Hepatocyte (in vitro differentiated cells): ENCODE measurements around the gene SERPINA12. TPM values are rescaled to one million over a fixed set of nuclear protein-coding genes. Genes with fewer than 3 reads are reported as not detected.

ENCODE experiments used
- DNase-seq: peaks from one replicate; pipeline ENCODE4 v3.0.0-alpha.2; 2016; ENCODE audit warnings: low spot score
- H2AFZ ChIP-seq: fragments of 200-600 bp; sonication (generic); 2 replicates; pipeline ENCODE4 v1.6.0; 2016; ENCODE audit warnings: antibody characterized with exemption, mild to moderate bottlenecking
- H3K27ac ChIP-seq: fragments of 200-600 bp; sonication (generic); 2 replicates; pipeline ENCODE4 v1.5.1; 2016; ENCODE audit warnings: mild to moderate bottlenecking
- H3K27me3 ChIP-seq: fragments of 200-600 bp; sonication (generic); 2 replicates; pipeline ENCODE4 v1.6.1; 2016
- H3K36me3 ChIP-seq: fragments of 200-600 bp; sonication (generic); replicated peaks from 2 replicates; pipeline ENCODE4 v1.5.1; 2016; ENCODE audit warnings: low read depth; ENCODE audit not compliant: insufficient read depth
- H3K4me1 ChIP-seq: fragments of 200-600 bp; sonication (generic); 2 replicates; pipeline ENCODE4 v1.5.1; 2016; ENCODE audit warnings: mild to moderate bottlenecking, moderate library complexity; ENCODE audit not compliant: insufficient read depth
- H3K4me2 ChIP-seq: fragments of 200-600 bp; sonication (generic); 2 replicates; pipeline ENCODE4 v1.6.0; 2016
- H3K4me3 ChIP-seq: fragments of 200-600 bp; sonication (generic); 2 replicates; pipeline ENCODE4 v1.5.1; 2016; ENCODE audit warnings: mild to moderate bottlenecking
- H3K79me2 ChIP-seq: fragments of 200-600 bp; sonication (generic); 2 replicates; pipeline ENCODE4 v1.6.0; 2017; ENCODE audit warnings: mild to moderate bottlenecking
- H3K9me2 ChIP-seq: fragments of 200-600 bp; sonication (generic); replicated peaks from 2 replicates; pipeline ENCODE4 v1.6.0; 2017; ENCODE audit warnings: mild to moderate bottlenecking; ENCODE audit not compliant: insufficient read depth
- H3K9me3 ChIP-seq: fragments of 200-600 bp; sonication (generic); 2 replicates; pipeline ENCODE4 v1.5.1; 2016; ENCODE audit warnings: low read depth, mild to moderate bottlenecking
- H4K20me1 ChIP-seq: fragments of 200-600 bp; sonication (generic); 2 replicates; pipeline ENCODE4 v1.6.0; 2016; ENCODE audit warnings: mild to moderate bottlenecking; ENCODE audit not compliant: insufficient read depth, poor library complexity, severe bottlenecking
- CTCF ChIP-seq: fragments of 200-600 bp; sonication (generic); IDR thresholded peaks from 2 replicates; pipeline ENCODE4 v1.5.1; 2016; ENCODE audit warnings: antibody characterized with exemption, mild to moderate bottlenecking; ENCODE audit not compliant: poor library complexity
- EZH2 ChIP-seq: fragments of 200-600 bp; sonication (generic); IDR thresholded peaks from 2 replicates; pipeline ENCODE4 v1.6.1; 2016; ENCODE audit warnings: antibody characterized with exemption, mild to moderate bottlenecking, borderline replicate concordance
- EZH2phosphoT487 ChIP-seq: fragments of 200-600 bp; sonication (generic); IDR thresholded peaks from one replicate; pipeline ENCODE4 v1.6.1; 2018; ENCODE audit warnings: antibody characterized with exemption, mild to moderate bottlenecking, low read depth, moderate library complexity; ENCODE audit not compliant: unreplicated experiment, severe bottlenecking
- WGBS: methylation state at CpG from one replicate; pipeline ENCODE4 v1.1.6; 2016; ENCODE audit warnings: low lambda C conversion rate; ENCODE audit errors: missing lambda C conversion rate; 5-methylcytosine and 5-hydroxymethylcytosine counted together
- polyA plus RNA-seq: library from polyadenylated mRNA; unstranded; fragments of >200 nt; fragmentation: Nextera tagmentation; extraction: Ambion mirVana; gene quantifications from 2 replicates; pipeline ENCODE4 v1.2.1, GENCODE V29; 2016
- total RNA-seq: library from RNA; depleted of rRNA; stranded (reverse); fragments of >200 nt; gene quantifications from 2 replicates; pipeline ENCODE4 v1.2.3, GENCODE V29; 2014

The SERPINA12 gene
- total and polyA plus RNA-seq, 2 experiments from 2014 or later: 0.25 TPM; not detected in 1

GRCh38 chr14:94524093-94524492 is 14.8 kb upstream of the SERPINA12 start:
- Histone ChIP-seq H3K36me3 (no peaks in the 10 kb centered on the region), H3K9me3 (no peaks in the 10 kb centered on the region), H3K27me3 (no peaks in the 10 kb centered on the region), H3K4me3 (no peak overlapping the region), H4K20me1 (no peaks in the 10 kb centered on the region), H3K79me2 (no peaks in the 10 kb centered on the region), H3K27ac (no peak overlapping the region), H3K4me2 (no peak overlapping the region), H2AFZ (no peak overlapping the region), H3K9me2 (no peaks in the 10 kb centered on the region), H3K4me1 (no peaks in the 10 kb centered on the region)
- no peak for DNase-seq
- 65% methylated on average over 3 of the region's 3 CpGs for WGBS
- TF ChIP-seq EZH2: no peak
- TF ChIP-seq CTCF: no peak
- no peak for TF ChIP-seq EZH2phosphoT487

GRCh38 chr14:94523265-94523664 is 14.0 kb upstream of the SERPINA12 start:
- no peaks in the 10 kb centered on the region for H3K79me2 ChIP-seq
- no peaks in the 10 kb centered on the region for H3K27me3 ChIP-seq
- H3K4me1 ChIP-seq: no peaks in the 10 kb centered on the region
- no peak overlapping the region for H3K4me2 ChIP-seq
- no peak overlapping the region for H2AFZ ChIP-seq
- no peaks in the 10 kb centered on the region for H3K9me2 ChIP-seq
- no peak overlapping the region for H3K4me3 ChIP-seq
- DNase-seq: no peak
- no peak for TF ChIP-seq CTCF
- H4K20me1 ChIP-seq: no peaks in the 10 kb centered on the region
- H3K27ac ChIP-seq: no peak overlapping the region
- no peaks in the 10 kb centered on the region for H3K36me3 ChIP-seq
- WGBS: 94% methylated on average over 8 of the region's 8 CpGs
- no peaks in the 10 kb centered on the region for H3K9me3 ChIP-seq

- H3K36me3 ChIP-seq: no peaks in the 10 kb centered on the region
- no peaks in the 10 kb centered on the region for H4K20me1 ChIP-seq
- H3K4me1 ChIP-seq: no peaks in the 10 kb centered on the region
- H3K4me2 ChIP-seq: no peak overlapping the region
- no peak overlapping the region for H3K4me3 ChIP-seq
- no peaks in the 10 kb centered on the region for H3K27me3 ChIP-seq
- no peak for TF ChIP-seq CTCF
- TF ChIP-seq EZH2: no peak
- TF ChIP-seq EZH2phosphoT487: no peak
- WGBS: 78% methylated on average over 7 of the region's 7 CpGs
- no peaks in the 10 kb centered on the region for H3K79me2 ChIP-seq
- DNase-seq: no peak
- H3K9me3 ChIP-seq: no peaks in the 10 kb centered on the region
- H3K27ac ChIP-seq: no peak overlapping the region
- no peak overlapping the region for H2AFZ ChIP-seq
- H3K9me2 ChIP-seq: no peaks in the 10 kb centered on the region
Measured at GRCh38 chr14:94522115-94522724, 13.0 kb upstream of the SERPINA12 start.
